Choroid plexus epithelial cell (primary cell): ENCODE measurements around the gene LRRC47.
A peak's percentile ranks its signal among the peaks of the same experiment; 100 is the strongest.

ENCODE experiments used
- DNase-seq: peaks from one replicate; pipeline ENCODE4 v3.0.0-alpha.2; 2010; ENCODE audit warnings: low read depth
- H3K4me3 ChIP-seq: 2 replicates; pipeline ENCODE4 v1.5.1; 2011; ENCODE audit warnings: low read depth, mild to moderate bottlenecking, control low read depth, low read length, moderate library complexity
- TF ChIP-seq, protein P1 (sequence below): conservative IDR thresholded peaks from 2 replicates; pipeline ENCODE4 v1.5.1; 2011; ENCODE audit warnings: low read depth, mild to moderate bottlenecking, control low read depth, inconsistent platforms, low read length, moderate library complexity

The LRRC47 gene

GRCh38 chr1:3774276-3774945 is 21.9 kb downstream of the LRRC47 start:
- no peak for DNase-seq
- no peak overlapping the region for H3K4me3 ChIP-seq
- TF ChIP-seq, protein P1, sequence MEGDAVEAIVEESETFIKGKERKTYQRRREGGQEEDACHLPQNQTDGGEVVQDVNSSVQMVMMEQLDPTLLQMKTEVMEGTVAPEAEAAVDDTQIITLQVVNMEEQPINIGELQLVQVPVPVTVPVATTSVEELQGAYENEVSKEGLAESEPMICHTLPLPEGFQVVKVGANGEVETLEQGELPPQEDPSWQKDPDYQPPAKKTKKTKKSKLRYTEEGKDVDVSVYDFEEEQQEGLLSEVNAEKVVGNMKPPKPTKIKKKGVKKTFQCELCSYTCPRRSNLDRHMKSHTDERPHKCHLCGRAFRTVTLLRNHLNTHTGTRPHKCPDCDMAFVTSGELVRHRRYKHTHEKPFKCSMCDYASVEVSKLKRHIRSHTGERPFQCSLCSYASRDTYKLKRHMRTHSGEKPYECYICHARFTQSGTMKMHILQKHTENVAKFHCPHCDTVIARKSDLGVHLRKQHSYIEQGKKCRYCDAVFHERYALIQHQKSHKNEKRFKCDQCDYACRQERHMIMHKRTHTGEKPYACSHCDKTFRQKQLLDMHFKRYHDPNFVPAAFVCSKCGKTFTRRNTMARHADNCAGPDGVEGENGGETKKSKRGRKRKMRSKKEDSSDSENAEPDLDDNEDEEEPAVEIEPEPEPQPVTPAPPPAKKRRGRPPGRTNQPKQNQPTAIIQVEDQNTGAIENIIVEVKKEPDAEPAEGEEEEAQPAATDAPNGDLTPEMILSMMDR, result no peak

DNA sequence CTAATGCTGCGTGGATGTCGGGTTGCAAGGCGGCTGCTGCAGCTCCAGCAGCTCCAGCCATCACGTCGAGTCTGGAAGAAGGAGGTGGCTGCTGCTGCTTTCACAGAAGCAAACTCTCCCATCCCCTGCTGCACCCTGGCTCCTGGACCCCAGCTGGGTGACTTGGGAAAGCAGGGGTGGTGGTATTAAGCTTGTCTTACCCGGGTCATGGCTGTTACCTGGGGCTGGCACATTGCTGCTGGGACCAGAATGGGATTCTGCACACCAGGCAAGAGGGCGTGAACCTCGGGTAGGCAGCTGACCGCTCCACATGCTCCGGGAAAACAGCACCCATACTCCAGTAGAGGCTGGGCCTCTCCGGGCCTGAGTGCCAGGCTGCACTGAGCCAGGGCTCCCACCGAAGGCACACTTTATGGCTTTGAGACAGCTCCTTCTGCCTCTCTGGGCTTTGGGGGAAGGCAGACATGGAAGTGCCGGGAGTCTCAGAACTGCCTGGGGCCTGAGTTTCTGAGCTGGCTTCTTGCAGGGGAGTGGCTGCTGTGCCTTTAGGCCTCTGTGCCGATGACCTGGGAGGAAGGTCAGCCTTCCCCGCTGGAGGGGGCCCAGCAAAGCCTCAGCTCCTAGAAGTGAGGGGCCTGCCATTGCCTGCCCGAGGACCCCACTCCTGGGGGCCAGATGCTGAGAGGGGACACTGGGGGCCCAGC is 22.6 kb downstream of the LRRC47 start:
- H3K4me3 ChIP-seq, result no peak overlapping the region
- TF ChIP-seq, protein P1, result no peak
- no peak for DNase-seq

DNA sequence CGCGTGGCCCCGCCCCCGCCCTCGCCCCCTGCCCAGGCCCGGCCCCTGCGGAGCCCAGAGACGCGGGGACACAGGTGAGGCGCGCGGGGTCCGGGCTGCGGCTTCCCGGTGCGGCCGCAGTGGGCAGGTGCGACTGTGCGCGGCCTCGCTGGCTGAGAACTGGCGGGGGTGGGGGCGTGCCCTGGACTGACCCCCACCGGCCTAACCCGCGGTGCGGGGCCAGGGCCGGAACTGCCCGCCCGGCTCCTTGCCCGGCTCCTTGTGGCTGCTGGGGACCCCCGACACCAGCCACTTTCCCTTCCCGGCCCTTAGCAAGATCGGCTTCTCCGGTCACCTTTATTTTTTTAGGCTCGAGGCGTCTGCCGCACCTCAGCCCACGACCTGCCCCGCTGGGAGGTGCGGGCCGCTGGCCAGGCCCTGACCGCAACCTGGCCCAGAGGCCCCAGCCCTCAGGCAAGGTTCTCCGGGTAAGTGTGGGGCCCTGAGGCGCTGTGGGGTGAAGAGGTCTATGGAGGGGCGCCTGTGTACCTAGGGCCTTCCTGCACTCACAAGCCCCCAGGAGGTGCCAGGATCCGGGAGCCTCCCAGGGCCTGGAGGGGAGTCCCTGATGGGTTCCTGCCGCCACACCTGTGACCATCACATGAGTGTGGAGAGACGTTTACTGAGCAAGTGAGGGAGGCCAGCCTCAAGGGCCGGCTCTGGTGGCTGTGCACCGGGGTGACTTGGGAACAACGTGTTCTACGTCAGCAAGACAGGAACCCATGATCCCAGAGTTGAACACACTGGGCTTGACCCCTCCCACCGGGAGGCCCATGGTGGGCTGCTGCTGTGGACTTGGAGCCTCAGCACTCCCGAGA is 23.4 kb downstream of the LRRC47 start, which contains the start of gene SMIM1:
SMIM1 (plus strand) TSS at position 35 of the 857 bp plus-strand sequence. CDS start 2,625 bp downstream, outside the sequence.
- peak; percentile 17 for DNase-seq
- TF ChIP-seq, protein P1, result no peak
- H3K4me3 ChIP-seq, result peak within 1 kb of the TSS; percentile 60

DNA sequence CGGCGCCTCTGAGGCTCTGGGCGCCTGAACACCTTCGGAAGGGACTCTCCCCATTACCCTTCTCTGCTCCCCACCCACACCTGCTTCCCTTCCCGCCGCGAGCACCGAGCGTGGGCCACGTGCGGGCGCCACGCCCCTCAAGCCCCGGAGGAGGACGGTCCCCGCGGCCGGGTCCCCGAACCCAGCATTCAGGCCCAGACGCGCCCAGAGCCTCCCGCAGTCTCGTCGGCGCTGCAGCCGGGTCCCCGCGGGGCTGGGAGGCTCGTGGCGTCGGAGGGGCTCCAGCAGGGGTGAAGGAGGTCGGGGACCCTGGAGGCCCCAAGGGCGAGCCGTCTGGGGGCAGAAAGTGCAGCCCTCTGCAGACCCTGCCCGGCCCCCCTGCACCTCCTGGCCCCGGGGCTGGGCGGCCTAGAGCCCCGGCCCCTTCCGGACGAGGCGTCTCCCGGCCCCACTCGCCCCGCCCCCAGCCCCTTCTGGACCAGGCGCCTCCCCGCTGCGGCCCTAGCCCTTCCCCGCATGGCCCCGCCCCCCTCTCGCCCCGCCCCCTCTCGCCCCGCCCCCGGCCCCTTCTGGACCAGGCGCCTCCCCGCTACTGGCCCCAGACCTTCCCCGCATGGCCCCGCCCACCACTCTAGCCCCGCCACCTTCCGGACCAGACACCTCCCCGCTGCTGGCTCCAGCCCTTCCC is 24.1 kb downstream of the LRRC47 start:
- H3K4me3 ChIP-seq, result peak overlapping the region; percentile 60
- peak; percentile 77 for DNase-seq
- TF ChIP-seq, protein P1, result no peak

GRCh38 chr1:3771108-3772026 is 24.9 kb downstream of the LRRC47 start:
- H3K4me3 ChIP-seq, result peak overlapping the region; percentile 60
- DNase-seq, result no peak
- TF ChIP-seq, protein P1, result no peak
